Chondrocyte (in vitro differentiated cells): ENCODE results near the gene KCNT1. TPM values are rescaled to one million over a fixed set of nuclear protein-coding genes. Genes with fewer than 3 reads are reported as not detected.
"Not testable (repeated sequence)": the region's sequence is repeated elsewhere in the genome, so short reads cannot be mapped to it uniquely, and the experiment has no call there.

Experiments
- DNase-seq: peaks from one replicate; pipeline ENCODE4 v3.0.0; 2021; ENCODE audit warnings: mixed read lengths, low spot score
- H3K27ac Mint-ChIP-seq: one replicate; pipeline ENCODE4 v1.8.0; 2021; ENCODE audit warnings: mild to moderate bottlenecking, moderate library complexity, mixed read lengths; ENCODE audit not compliant: unreplicated experiment
- H3K27me3 Mint-ChIP-seq: 2 replicates; pipeline ENCODE4 v1.8.0; 2021; ENCODE audit warnings: low read depth, mixed read lengths
- H3K36me3 Mint-ChIP-seq: 2 replicates; pipeline ENCODE4 v1.8.0; 2021; ENCODE audit warnings: low read depth, mixed read lengths
- H3K4me1 Mint-ChIP-seq: 2 replicates; pipeline ENCODE4 v1.8.0; 2021; ENCODE audit warnings: low read depth, mild to moderate bottlenecking, mixed read lengths
- H3K4me3 Mint-ChIP-seq: one replicate; pipeline ENCODE4 v1.8.0; 2021; ENCODE audit warnings: mild to moderate bottlenecking, moderate library complexity, mixed read lengths; ENCODE audit not compliant: unreplicated experiment
- H3K9me3 Mint-ChIP-seq: 2 replicates; pipeline ENCODE4 v1.8.0; 2021; ENCODE audit warnings: low read depth, mixed read lengths
- total RNA-seq: library from RNA; stranded (reverse); gene quantifications from 3 replicates; pipeline ENCODE4 v1.2.1, GENCODE V29; 2021
- TF ChIP-seq, protein P1 (sequence below): fragments of 200-600 bp; sonication (generic); IDR thresholded peaks from 2 replicates; pipeline ENCODE4 v1.5.0; 2021; ENCODE audit warnings: antibody characterized with exemption, mild to moderate bottlenecking, moderate library complexity

Gene KCNT1
- total RNA-seq, 1 donor from 2014 or later, result not detected

DNA sequence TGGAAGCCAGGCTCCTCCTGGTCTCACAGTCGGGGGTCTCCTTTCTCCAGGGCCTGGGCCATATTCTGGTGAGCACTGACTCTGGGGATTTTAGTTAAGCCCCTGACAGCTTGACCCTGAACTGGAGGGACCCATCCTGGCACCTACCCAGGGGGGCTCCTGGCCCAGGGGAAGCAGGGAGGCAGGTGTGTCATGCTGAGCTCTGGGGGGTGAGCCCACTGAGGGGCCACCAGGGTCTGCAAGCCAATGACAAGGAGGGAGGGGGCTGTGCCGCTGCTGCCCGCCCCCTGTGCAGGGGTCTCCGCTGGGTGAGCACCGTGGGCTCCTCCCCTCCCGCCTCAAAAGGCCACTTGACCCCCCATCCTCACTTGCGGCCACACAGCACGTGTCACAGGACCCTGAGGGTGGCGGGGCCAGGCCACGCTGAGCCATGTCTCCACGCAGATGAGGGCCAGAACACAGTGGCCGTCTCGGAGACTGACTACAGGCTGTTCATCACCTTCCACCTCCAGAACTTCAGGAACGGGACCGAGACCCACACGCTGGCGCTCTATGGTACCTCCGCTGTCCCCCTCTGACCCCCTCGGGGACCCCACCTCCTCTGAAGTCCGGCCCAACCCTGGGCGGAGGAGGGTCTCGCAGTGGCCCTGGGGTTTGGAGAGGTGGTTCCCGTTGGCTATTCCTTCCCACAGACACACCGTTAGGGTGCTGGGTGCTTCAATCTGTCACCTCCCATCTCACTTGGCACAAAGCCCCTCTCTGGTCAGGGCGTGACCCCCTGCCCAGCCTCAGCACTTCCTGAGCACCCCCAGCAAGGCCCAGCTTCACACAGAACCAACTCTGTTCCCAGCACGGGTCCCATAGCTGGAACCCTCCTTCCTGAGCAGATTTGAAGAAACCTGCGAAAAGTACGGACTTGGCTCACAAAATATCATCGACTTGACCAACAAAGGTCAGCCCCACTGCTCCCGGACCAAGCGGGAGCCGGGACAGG is 36.9 kb upstream of the KCNT1 start:
- H3K27ac Mint-ChIP-seq, result no peak overlapping the region
- peaks cover 6% of the 10 kb centered on the region for H3K4me1 Mint-ChIP-seq
- DNase-seq, result no peak
- TF ChIP-seq, protein P1, sequence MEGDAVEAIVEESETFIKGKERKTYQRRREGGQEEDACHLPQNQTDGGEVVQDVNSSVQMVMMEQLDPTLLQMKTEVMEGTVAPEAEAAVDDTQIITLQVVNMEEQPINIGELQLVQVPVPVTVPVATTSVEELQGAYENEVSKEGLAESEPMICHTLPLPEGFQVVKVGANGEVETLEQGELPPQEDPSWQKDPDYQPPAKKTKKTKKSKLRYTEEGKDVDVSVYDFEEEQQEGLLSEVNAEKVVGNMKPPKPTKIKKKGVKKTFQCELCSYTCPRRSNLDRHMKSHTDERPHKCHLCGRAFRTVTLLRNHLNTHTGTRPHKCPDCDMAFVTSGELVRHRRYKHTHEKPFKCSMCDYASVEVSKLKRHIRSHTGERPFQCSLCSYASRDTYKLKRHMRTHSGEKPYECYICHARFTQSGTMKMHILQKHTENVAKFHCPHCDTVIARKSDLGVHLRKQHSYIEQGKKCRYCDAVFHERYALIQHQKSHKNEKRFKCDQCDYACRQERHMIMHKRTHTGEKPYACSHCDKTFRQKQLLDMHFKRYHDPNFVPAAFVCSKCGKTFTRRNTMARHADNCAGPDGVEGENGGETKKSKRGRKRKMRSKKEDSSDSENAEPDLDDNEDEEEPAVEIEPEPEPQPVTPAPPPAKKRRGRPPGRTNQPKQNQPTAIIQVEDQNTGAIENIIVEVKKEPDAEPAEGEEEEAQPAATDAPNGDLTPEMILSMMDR, result no peak
- H3K4me3 Mint-ChIP-seq, result no peak overlapping the region
- H3K27me3 Mint-ChIP-seq, result peaks cover 9% of the 10 kb centered on the region
- no peaks in the 10 kb centered on the region for H3K36me3 Mint-ChIP-seq
- H3K9me3 Mint-ChIP-seq, result peaks cover 8% of the 10 kb centered on the region

DNA sequence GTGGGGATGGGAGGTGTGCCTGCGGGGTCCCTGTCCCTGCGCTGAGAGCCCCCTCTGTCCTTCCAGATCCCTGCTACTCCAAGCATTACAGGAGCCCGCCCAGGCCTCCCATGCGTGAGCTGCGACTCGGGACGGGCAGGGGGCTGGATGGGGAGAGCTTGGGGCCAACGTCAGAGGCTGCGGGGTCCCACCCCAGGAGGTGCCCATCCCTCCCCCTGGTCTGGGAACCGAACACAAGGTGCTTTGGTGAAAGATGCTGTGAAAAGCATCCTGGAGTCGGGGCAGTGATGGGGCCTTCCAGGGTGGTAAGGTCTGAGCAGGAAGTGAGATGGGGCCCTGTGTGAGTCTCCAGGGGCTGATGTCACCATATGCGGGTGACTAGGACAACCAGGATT is 36.2 kb upstream of the KCNT1 start:
- Mint-ChIP-seq H3K27ac (no peak overlapping the region), H3K9me3 (peaks cover 8% of the 10 kb centered on the region), H3K27me3 (peaks cover 9% of the 10 kb centered on the region), H3K36me3 (no peaks in the 10 kb centered on the region), H3K4me3 (no peak overlapping the region), H3K4me1 (peaks cover 6% of the 10 kb centered on the region)
- DNase-seq, result no peak
- TF ChIP-seq, protein P1, result no peak

DNA sequence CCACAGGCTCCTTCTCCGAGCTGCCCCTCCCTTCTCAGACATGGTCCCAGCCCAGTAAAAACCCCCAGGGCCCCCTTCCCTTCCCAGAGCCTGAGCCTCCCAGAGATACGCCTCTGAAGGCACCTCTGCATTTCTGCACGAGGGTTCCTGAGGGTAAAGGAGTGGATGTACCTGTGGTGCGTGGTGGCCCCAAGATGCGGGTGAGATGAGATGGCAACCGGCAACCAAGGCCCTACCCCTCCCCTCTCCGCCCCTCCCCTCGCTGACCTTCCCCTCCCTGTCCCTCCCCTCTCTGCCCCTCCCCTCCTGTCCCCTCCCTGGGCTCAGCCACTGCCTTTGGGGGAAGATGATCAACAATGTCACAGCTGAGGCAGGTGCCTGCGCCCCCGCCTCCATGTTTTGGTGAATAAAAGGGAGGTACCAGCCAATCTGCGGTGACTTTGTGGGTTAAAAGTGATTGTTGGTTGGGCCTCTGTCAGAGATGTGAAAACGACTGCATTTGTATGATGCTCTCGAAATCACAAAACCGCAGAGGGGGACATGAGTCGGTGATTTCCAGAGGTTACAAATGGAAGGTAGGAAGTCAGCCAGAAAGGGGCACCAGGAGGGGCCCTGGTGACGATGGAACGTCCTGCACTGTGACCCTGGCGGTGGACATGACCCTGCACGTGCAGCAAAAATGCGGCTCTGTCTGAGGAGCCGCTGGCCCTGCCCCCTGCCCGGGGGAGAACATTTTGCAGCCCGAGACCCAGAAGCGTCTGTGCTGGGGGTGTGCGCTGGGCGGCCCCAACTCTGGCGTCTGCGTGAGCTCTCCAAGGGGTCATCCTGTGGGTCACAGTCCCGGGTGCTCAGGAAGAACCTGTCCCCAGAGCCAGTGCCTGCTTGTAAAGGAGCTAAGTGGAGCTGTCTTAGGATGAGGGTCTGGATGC is 35.2 kb upstream of the KCNT1 start:
- TF ChIP-seq, protein P1, result no peak
- H3K4me1 Mint-ChIP-seq, result peaks cover 5% of the 10 kb centered on the region
- H3K9me3 Mint-ChIP-seq, result peaks cover 8% of the 10 kb centered on the region
- no peak overlapping the region for H3K4me3 Mint-ChIP-seq
- no peaks in the 10 kb centered on the region for H3K36me3 Mint-ChIP-seq
- H3K27me3 Mint-ChIP-seq, result peaks cover 9% of the 10 kb centered on the region
- H3K27ac Mint-ChIP-seq, result no peak overlapping the region
- no peak for DNase-seq

DNA sequence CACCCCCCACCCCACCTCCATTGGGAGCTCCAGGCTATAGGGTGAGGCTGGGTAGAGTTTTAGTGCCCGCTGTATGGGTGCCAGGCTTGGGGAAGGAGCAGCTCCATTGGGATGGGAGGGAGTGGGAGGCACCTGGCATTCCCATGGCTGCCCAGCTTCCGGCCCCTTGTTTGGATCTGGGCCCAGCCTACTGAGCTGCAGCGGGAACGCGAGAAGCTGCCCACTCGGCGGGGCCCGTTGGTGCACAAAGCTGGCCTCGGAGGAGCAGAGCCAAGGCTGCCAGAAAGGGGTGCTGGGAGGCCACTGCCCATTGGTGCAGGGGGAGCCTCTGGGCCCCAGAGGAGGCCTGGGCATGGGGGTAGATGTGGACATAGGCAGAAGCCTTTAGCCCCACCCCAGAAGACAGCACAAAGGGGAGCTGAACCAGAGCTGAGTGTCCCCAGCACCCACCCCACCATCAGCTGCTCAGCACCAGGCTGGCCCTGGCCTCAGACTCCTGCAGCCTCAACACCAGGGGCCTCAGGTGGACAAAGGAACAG is 34.5 kb upstream of the KCNT1 start:
- peaks cover 14% of the 10 kb centered on the region for H3K27me3 Mint-ChIP-seq
- no peak overlapping the region for H3K4me3 Mint-ChIP-seq
- TF ChIP-seq, protein P1, result no peak

GRCh38 chr9:135669018-135669417 is 33.0 kb upstream of the KCNT1 start:
- not testable (repeated sequence) for H3K36me3 Mint-ChIP-seq

More for the DNA sequence above, 34.5 kb upstream of the KCNT1 start:
- Mint-ChIP-seq H3K4me1 (no peaks in the 10 kb centered on the region), H3K9me3 (peaks cover 8% of the 10 kb centered on the region), H3K27ac (no peak overlapping the region), H3K36me3 (no peaks in the 10 kb centered on the region)
- DNase-seq, result no peak

More at GRCh38 chr9:135669018-135669417, 33.0 kb upstream of the KCNT1 start:
- H3K27ac Mint-ChIP-seq, H3K9me3 Mint-ChIP-seq, H3K4me3 Mint-ChIP-seq, H3K4me1 Mint-ChIP-seq, DNase-seq: not testable (repeated sequence)
- peaks cover 22% of the 10 kb centered on the region for H3K27me3 Mint-ChIP-seq
